HAP-1 (cell line): Measurements from ENCODE around the gene HIVEP3.
"Not testable (repeated sequence)": the region's sequence is repeated elsewhere in the genome, so short reads cannot be mapped to it uniquely, and the experiment has no call there.

Experiments used
- DNase-seq, 2 experiments: peaks; one replicate each; pipeline ENCODE4 v3.0.0-alpha.2; 2016 to 2020; ENCODE audit warnings: low spot score in 2 of 2
- H3K27me3 ChIP-seq: fragments of 250-450 bp; sonication (Bioruptor Pico); 2 replicates; pipeline ENCODE4 v1.5.1; 2020; ENCODE audit warnings: low read depth, mild to moderate bottlenecking, moderate library complexity
- H3K36me3 ChIP-seq: fragments of 250-450 bp; sonication (Bioruptor Pico); replicated peaks from 2 replicates; pipeline ENCODE4 v1.5.1; 2020; ENCODE audit warnings: mild to moderate bottlenecking
- H3K4me1 ChIP-seq: fragments of 250-450 bp; sonication (Bioruptor Pico); 2 replicates; pipeline ENCODE4 v1.5.1; 2020; ENCODE audit warnings: mild to moderate bottlenecking
- H3K4me3 ChIP-seq: fragments of 250-450 bp; sonication (Bioruptor Pico); 2 replicates; pipeline ENCODE4 v1.5.1; 2020; ENCODE audit warnings: mild to moderate bottlenecking, moderate library complexity
- H3K9me3 ChIP-seq: fragments of 250-450 bp; sonication (Bioruptor Pico); 2 replicates; pipeline ENCODE4 v1.5.1; 2020; ENCODE audit warnings: mild to moderate bottlenecking, moderate library complexity
- in situ Hi-C: fragments of 300-500 bp; cut with MboI; formaldehyde crosslinking; loops from 3 replicates; pipeline ENCODE4 v1.14.3; 2020; ENCODE audit warnings: low sequenced_read_pairs, inconsistent platforms, mixed read lengths

HIVEP3 gene

DNA sequence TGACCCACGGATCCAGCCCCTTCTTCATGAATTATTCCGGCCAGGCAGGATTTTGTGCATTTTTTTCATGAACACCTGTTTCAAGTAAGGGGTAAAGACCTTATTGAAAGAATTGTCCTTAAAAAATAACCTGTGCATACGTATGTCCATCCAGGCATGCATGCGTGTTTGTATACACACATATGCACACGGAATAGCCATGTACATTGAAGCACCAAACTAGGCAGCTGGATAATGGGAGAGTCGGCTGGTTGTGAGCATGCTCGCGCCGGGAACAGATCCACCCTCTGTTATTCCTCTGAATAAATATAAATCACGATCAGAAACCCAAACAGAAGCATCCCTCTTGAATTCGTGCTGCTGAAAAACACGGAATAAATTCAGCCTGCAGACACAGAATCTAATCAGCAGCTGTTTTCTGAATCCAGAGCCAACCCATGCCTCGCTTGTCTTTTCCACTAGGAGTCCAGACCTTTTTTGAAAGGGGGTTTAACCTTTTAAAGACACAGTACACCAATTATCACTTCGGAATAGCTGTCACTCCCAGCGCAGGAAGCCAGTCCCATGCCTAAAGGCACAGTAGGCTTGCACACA lies at the start of gene HIVEP3:
HIVEP3 (minus strand) TSS at position 473 of the 594 bp plus-strand sequence.
- DNase-seq: peak; percentile 37 to 72
- in situ Hi-C loops: no loop called here
- Histone ChIP-seq H3K4me3 (peak within 1 kb of the TSS; percentile 31), H3K36me3 (no peaks in the 10 kb centered on the region), H3K4me1 (peaks cover 16% of the 10 kb centered on the region; the same call in 1 of the 2 replicates), H3K9me3 (no peaks in the 10 kb centered on the region), H3K27me3 (no peaks in the 10 kb centered on the region)

DNA sequence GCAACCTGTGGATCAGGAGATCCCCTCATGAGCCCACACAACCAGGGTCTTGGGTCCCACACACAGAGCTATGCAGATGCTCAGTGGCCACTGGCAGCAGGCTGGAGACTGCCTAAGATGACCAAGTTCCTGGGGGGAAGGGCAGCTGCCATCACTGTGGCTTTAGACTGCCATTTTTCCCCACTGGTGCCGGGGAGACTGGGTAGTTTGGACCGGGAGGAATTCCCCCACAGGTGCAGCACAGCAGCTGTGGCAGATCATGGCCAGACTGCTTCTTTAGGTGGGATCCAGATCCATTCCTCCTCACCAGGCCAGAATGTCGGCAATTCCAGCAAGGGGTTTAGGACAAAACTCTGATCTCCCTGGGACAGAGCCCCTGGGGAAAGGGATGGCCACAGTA lies 45.7 kb upstream of the HIVEP3 start:
- DNase-seq: no peak
- in situ Hi-C loops: no loop called here

GRCh38 chr1:41963636-41964035 lies 44.9 kb upstream of the HIVEP3 start:
- in situ Hi-C loops: no loop called here
- 0 out of 2 replicates have a peak, but pooled peaks cover 3% of the 10 kb centered on the region for H3K9me3 ChIP-seq
- no peak overlapping the region for H3K4me3 ChIP-seq
- no peak for DNase-seq
- no peaks in the 10 kb centered on the region for H3K4me1 ChIP-seq
- H3K36me3 ChIP-seq: no peaks in the 10 kb centered on the region
- H3K27me3 ChIP-seq: no peaks in the 10 kb centered on the region

More for the DNA sequence above, 45.7 kb upstream of the HIVEP3 start:
- Histone ChIP-seq H3K4me1 (no peaks in the 10 kb centered on the region), H3K9me3 (0 out of 2 replicates have a peak, but pooled peaks cover 3% of the 10 kb centered on the region), H3K27me3 (no peaks in the 10 kb centered on the region), H3K36me3 (no peaks in the 10 kb centered on the region), H3K4me3 (no peak overlapping the region)

DNA sequence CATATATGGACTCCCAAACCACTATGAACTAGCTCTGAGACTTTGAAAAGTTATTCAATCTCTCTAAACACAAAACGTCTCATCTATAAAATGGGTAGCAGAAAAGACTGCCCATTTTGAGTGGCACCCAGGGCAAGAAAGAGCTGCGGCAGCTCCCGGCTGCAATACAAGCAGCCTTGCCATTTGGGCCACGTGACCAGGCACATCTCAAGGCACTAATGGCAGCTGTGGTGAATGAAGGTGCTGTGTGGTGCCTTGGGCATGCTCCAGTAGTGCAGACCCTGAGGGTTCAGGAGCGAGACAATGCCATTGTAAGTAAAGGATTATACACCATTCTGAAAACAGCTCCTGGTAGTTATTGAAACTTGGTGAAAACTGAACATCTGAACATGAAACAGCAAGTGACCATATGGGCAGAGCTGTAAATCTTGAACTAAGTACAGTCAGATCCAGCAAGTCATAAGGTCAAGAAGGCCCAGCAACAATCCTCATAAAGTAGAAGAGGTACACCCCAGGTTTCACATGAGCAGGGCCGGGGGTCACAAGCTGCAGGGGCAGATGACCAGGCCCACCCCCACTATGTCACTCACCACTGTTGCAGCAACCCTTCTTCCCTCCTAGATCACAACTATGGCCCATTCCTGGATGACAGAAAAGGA lies 39.4 kb upstream of the HIVEP3 start:
- H3K9me3 ChIP-seq: 0 out of 2 replicates have a peak, but pooled peaks cover 3% of the 10 kb centered on the region
- H3K27me3 ChIP-seq: no peaks in the 10 kb centered on the region
- no peak overlapping the region for H3K4me3 ChIP-seq
- no peaks in the 10 kb centered on the region for H3K36me3 ChIP-seq
- DNase-seq: no peak
- peaks cover 24% of the 10 kb centered on the region for H3K4me1 ChIP-seq
- in situ Hi-C loops: no loop called here

GRCh38 chr1:41957568-41957967 lies 38.8 kb upstream of the HIVEP3 start:
- in situ Hi-C loops: no loop called here
- H3K4me1 ChIP-seq: peaks cover 24% of the 10 kb centered on the region
- no peaks in the 10 kb centered on the region for H3K36me3 ChIP-seq
- no peak for DNase-seq
- H3K27me3 ChIP-seq: no peaks in the 10 kb centered on the region
- H3K4me3 ChIP-seq: no peak overlapping the region
- H3K9me3 ChIP-seq: 0 out of 2 replicates have a peak, but pooled peaks cover 3% of the 10 kb centered on the region

- H3K4me3 ChIP-seq: no peak overlapping the region
- H3K36me3 ChIP-seq: no peaks in the 10 kb centered on the region
- peaks cover 24% of the 10 kb centered on the region for H3K4me1 ChIP-seq
- no peaks in the 10 kb centered on the region for H3K27me3 ChIP-seq
- peak; percentile 62 to 80 for DNase-seq
- no peaks in the 10 kb centered on the region for H3K9me3 ChIP-seq
- in situ Hi-C loops: no loop called here
Measured at GRCh38 chr1:41955461-41956159, 36.9 kb upstream of the HIVEP3 start.

GRCh38 chr1:41954533-41954944 lies 35.8 kb upstream of the HIVEP3 start:
- in situ Hi-C loops: no loop called here
- peaks cover 24% of the 10 kb centered on the region for H3K4me1 ChIP-seq
- H3K36me3 ChIP-seq: no peaks in the 10 kb centered on the region
- no peak overlapping the region for H3K4me3 ChIP-seq
- peak; percentile 45 to 53 for DNase-seq
- H3K9me3 ChIP-seq: no peaks in the 10 kb centered on the region
- H3K27me3 ChIP-seq: no peaks in the 10 kb centered on the region

DNA sequence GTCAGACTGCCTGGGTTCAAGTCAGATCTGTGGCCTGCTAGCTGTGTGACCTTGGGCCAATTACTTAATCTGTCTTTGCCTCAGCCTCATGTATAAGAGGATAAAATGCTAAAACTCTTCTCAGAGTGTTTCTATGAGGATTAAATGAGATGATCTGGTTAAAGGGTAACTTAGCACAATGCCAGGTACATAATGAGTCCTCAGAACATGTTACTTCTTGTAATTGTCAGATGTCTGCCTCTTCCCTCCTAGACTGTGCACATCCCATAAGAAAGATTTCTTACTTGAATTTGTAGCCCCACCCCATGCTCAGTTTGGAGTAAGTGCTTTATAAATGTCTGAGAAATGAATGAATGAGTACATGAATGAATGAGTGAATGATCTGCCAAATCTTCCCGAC lies 34.6 kb upstream of the HIVEP3 start:
- Histone ChIP-seq H3K27me3 (no peaks in the 10 kb centered on the region), H3K9me3 (no peaks in the 10 kb centered on the region), H3K4me3 (no peak overlapping the region), H3K36me3 (no peaks in the 10 kb centered on the region), H3K4me1 (peaks cover 24% of the 10 kb centered on the region)
- no peak for DNase-seq
- in situ Hi-C loops: no loop called here

- H3K4me3 ChIP-seq: no peak overlapping the region
- in situ Hi-C loops: no loop called here
- no peaks in the 10 kb centered on the region for H3K36me3 ChIP-seq
- H3K27me3 ChIP-seq: no peaks in the 10 kb centered on the region
- no peak for DNase-seq
- no peaks in the 10 kb centered on the region for H3K9me3 ChIP-seq
- peaks cover 24% of the 10 kb centered on the region for H3K4me1 ChIP-seq
Measured at GRCh38 chr1:41952208-41952607, 33.5 kb upstream of the HIVEP3 start.

GRCh38 chr1:41951492-41951891 lies 32.8 kb upstream of the HIVEP3 start:
- H3K27me3 ChIP-seq, in situ Hi-C loops, H3K9me3 ChIP-seq, H3K4me3 ChIP-seq, DNase-seq, H3K36me3 ChIP-seq: not testable (repeated sequence)
- H3K4me1 ChIP-seq: peaks cover 24% of the 10 kb centered on the region

- H3K27me3 ChIP-seq: no peaks in the 10 kb centered on the region
- H3K4me3 ChIP-seq: no peak overlapping the region
- no peak for DNase-seq
- in situ Hi-C loops: no loop called here
- peaks cover 19% of the 10 kb centered on the region for H3K4me1 ChIP-seq
- no peaks in the 10 kb centered on the region for H3K9me3 ChIP-seq
- no peaks in the 10 kb centered on the region for H3K36me3 ChIP-seq
Measured at GRCh38 chr1:41950820-41951219, 32.1 kb upstream of the HIVEP3 start.

DNA sequence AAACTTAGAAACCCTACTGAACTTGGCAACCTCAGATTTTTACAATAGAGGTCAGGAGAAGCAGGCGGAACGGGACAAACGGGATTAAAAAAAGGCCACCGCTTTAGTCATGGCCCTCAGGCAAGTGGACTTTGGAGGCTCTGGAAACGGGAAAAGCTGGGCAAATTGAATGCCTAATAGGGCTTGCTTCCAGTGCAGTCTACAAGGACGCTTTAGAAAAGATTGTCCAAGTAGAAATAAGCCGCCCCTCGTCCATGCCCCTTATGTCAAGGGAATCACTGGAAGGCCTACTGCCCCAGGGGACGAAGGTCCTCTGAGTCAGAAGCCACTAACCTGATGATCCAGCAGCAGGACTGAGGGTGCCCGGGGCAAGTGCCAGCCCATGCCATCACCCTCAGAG lies 27.2 kb upstream of the HIVEP3 start:
- in situ Hi-C loops, H3K36me3 ChIP-seq, H3K9me3 ChIP-seq, H3K4me1 ChIP-seq, H3K27me3 ChIP-seq, H3K4me3 ChIP-seq, DNase-seq: not testable (repeated sequence)

- Histone ChIP-seq H3K4me1 (no peaks in the 10 kb centered on the region), H3K27me3 (peaks cover 2% of the 10 kb centered on the region; the same call in 1 of the 2 replicates), H3K4me3 (no peak overlapping the region), H3K36me3 (no peaks in the 10 kb centered on the region), H3K9me3 (no peaks in the 10 kb centered on the region)
- no peak for DNase-seq
- in situ Hi-C loops: no loop called here
Measured at GRCh38 chr1:41943717-41944116, 25.0 kb upstream of the HIVEP3 start.

GRCh38 chr1:41942278-41942677 lies 23.6 kb upstream of the HIVEP3 start:
- Histone ChIP-seq H3K9me3 (no peaks in the 10 kb centered on the region), H3K4me3 (no peak overlapping the region), H3K27me3 (peaks cover 2% of the 10 kb centered on the region; the same call in 1 of the 2 replicates), H3K4me1 (no peaks in the 10 kb centered on the region), H3K36me3 (no peaks in the 10 kb centered on the region)
- in situ Hi-C loops: no loop called here
- DNase-seq: no peak
